Measurements from ENCODE around the gene RALGAPA1. TPM values are rescaled to one million over a fixed set of nuclear protein-coding genes. Genes with fewer than 3 reads are reported as not detected.

RALGAPA1 gene
- total RNA-seq, 1 experiment from 2014 or later, result 30.0 TPM

GRCh38 chr14:35835208-35835982 lies 26.3 kb upstream of the RALGAPA1 start:
- TF ChIP-seq EZH2 (IDR thresholded peaks at IDR 0.05; ENCODE audit: low read depth) (no peak), CTCF (conservative IDR thresholded peaks at IDR 0.05) (no peak)
- no peak overlapping the region for H3K4me2 ChIP-seq
- H3K4me1 ChIP-seq (replicated peaks; ENCODE audit: insufficient read depth), result no peaks in the 10 kb centered on the region
- H3K9me2 ChIP-seq (ENCODE audit: insufficient read depth), result no peaks in the 10 kb centered on the region
- H3F3A ChIP-seq (ENCODE audit: insufficient read depth, low read depth), result no peaks in the 10 kb centered on the region
- no TSS peak for BruUV-seq (replicated peaks)
- no peaks in the 10 kb centered on the region for H3K36me3 ChIP-seq (ENCODE audit: low read depth)
- H3K9me3 ChIP-seq (ENCODE audit: insufficient read depth, low read depth), result no peaks in the 10 kb centered on the region
- no peaks in the 10 kb centered on the region for H3K27me3 ChIP-seq (ENCODE audit: insufficient read depth, low read depth)
- ChIA-PET POLR2A (ENCODE audit: unreplicated experiment) (interaction anchor here (0.7 kb wide), 1 partner anchor 14 kb away, joined by 3 read pairs; no protein-coding TSS in a partner anchor), CTCF (no interaction called here)
- no peak for DNase-seq
- H4K20me1 ChIP-seq (ENCODE audit: insufficient read depth), result no peaks in the 10 kb centered on the region
- H2AFZ ChIP-seq, result no peak overlapping the region
- intact Hi-C loops (cut with micrococcal nuclease; ENCODE audit: unreplicated experiment), result no loop called here
- no peak overlapping the region for H3K27ac ChIP-seq
- no peak overlapping the region for H3K4me3 ChIP-seq
- no peaks in the 10 kb centered on the region for H3K79me2 ChIP-seq (ENCODE audit: low read depth)

- H3F3A ChIP-seq (ENCODE audit: insufficient read depth, low read depth), result no peaks in the 10 kb centered on the region
- H3K9me2 ChIP-seq (ENCODE audit: insufficient read depth), result no peaks in the 10 kb centered on the region
- POLR2A ChIA-PET (ENCODE audit: unreplicated experiment), result no interaction called here
- intact Hi-C loops (cut with micrococcal nuclease; ENCODE audit: unreplicated experiment), result loop anchor here (5.0 kb wide), 2 partner anchors 238 to 782 kb away; partner anchors contain the start of gene FAM177A1
- no peak for TF ChIP-seq EZH2 (IDR thresholded peaks at IDR 0.05; ENCODE audit: low read depth)
- TF ChIP-seq CTCF (conservative IDR thresholded peaks at IDR 0.05), result no peak
- H3K36me3 ChIP-seq (ENCODE audit: low read depth), result no peaks in the 10 kb centered on the region
- H2AFZ ChIP-seq, result no peak overlapping the region
- H3K9me3 ChIP-seq (ENCODE audit: insufficient read depth, low read depth), result no peaks in the 10 kb centered on the region
- BruUV-seq (replicated peaks), result no TSS peak
- H3K4me1 ChIP-seq (replicated peaks; ENCODE audit: insufficient read depth), result peaks cover 8% of the 10 kb centered on the region
- H3K27me3 ChIP-seq (ENCODE audit: insufficient read depth, low read depth), result no peaks in the 10 kb centered on the region
- H3K79me2 ChIP-seq (ENCODE audit: low read depth), result peaks cover 14% of the 10 kb centered on the region
- CTCF ChIA-PET, result no interaction called here
- H4K20me1 ChIP-seq (ENCODE audit: insufficient read depth), result no peaks in the 10 kb centered on the region
- no peak overlapping the region for H3K4me2 ChIP-seq
- no peak for DNase-seq
- no peak overlapping the region for H3K4me3 ChIP-seq
- no peak overlapping the region for H3K27ac ChIP-seq
These were observed 20.4 kb upstream of the RALGAPA1 start for GRCh38 chr14:35829449-35829848.

- H3K27ac ChIP-seq, result no peak overlapping the region
- no peaks in the 10 kb centered on the region for H3K27me3 ChIP-seq (ENCODE audit: insufficient read depth, low read depth)
- no peak for DNase-seq
- H2AFZ ChIP-seq, result no peak overlapping the region
- BruUV-seq (replicated peaks), result no TSS peak
- H3K9me3 ChIP-seq (ENCODE audit: insufficient read depth, low read depth), result no peaks in the 10 kb centered on the region
- peak overlapping the region; percentile 90; the same call in 1 of the 2 replicates for H3K4me3 ChIP-seq
- no peaks in the 10 kb centered on the region for H3K9me2 ChIP-seq (ENCODE audit: insufficient read depth)
- no peaks in the 10 kb centered on the region for H3F3A ChIP-seq (ENCODE audit: insufficient read depth, low read depth)
- POLR2A ChIA-PET (ENCODE audit: unreplicated experiment), result interaction anchor here (0.7 kb wide), 1 partner anchor 677 kb away, joined by 4 read pairs; no protein-coding TSS in a partner anchor
- no peak for TF ChIP-seq CTCF (conservative IDR thresholded peaks at IDR 0.05)
- TF ChIP-seq EZH2 (IDR thresholded peaks at IDR 0.05; ENCODE audit: low read depth), result no peak
- intact Hi-C loops (cut with micrococcal nuclease; ENCODE audit: unreplicated experiment), result loop anchor here (1.0 to 5.0 kb wide), 3 partner anchors 49 to 781 kb away; partner anchors contain the start of gene FAM177A1
- CTCF ChIA-PET, result interaction anchor here (0.6 kb wide), 1 partner anchor 12 kb away, joined by 8 read pairs; no protein-coding TSS in a partner anchor
- H3K36me3 ChIP-seq (ENCODE audit: low read depth), result no peaks in the 10 kb centered on the region
- no peaks in the 10 kb centered on the region for H4K20me1 ChIP-seq (ENCODE audit: insufficient read depth)
- H3K4me1 ChIP-seq (replicated peaks; ENCODE audit: insufficient read depth), result peaks cover 8% of the 10 kb centered on the region
- peaks cover 14% of the 10 kb centered on the region for H3K79me2 ChIP-seq (ENCODE audit: low read depth)
- peak overlapping the region; percentile 91 for H3K4me2 ChIP-seq
These were observed 18.8 kb upstream of the RALGAPA1 start for GRCh38 chr14:35827678-35828472.

Measured in PC-9 (cell line).